ENCODE results near the gene ANKRD37.

DNA sequence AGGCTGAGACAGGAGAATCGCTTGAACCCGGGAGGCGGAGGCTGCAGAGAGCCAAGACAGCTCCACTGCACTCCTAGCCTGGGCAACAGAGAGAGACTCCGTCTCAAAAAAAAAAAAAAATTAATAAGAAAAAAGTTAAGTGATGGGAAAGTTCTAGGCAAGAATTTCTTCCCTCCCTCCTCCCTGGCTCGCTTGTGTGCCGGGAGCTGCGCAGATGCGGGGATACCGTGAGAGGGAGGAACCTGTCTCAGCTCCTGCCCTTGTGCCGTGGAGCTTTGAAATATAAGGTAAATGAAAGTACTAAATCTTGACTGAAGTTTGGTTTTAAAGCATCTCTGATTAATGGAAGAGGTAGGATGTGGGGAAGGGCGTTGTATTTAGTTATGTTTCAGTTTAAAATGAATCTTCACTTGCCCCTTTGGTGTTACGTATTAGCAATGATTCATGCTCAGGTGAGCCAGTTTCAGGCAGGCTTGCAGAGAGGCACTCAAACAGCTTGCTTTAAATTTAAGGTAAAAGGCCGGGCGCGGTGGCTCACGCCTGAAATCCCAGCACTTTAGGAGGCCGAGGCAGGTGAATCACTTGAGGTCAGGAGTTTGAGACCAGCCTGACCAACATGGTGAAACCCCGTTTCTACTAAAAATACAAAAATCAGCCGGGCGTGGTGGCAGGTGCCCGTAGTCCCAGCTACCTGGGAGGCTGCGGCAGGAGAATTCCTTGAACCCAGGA is 30.5 kb downstream of the ANKRD37 start:
- TF ChIP-seq, protein P1, sequence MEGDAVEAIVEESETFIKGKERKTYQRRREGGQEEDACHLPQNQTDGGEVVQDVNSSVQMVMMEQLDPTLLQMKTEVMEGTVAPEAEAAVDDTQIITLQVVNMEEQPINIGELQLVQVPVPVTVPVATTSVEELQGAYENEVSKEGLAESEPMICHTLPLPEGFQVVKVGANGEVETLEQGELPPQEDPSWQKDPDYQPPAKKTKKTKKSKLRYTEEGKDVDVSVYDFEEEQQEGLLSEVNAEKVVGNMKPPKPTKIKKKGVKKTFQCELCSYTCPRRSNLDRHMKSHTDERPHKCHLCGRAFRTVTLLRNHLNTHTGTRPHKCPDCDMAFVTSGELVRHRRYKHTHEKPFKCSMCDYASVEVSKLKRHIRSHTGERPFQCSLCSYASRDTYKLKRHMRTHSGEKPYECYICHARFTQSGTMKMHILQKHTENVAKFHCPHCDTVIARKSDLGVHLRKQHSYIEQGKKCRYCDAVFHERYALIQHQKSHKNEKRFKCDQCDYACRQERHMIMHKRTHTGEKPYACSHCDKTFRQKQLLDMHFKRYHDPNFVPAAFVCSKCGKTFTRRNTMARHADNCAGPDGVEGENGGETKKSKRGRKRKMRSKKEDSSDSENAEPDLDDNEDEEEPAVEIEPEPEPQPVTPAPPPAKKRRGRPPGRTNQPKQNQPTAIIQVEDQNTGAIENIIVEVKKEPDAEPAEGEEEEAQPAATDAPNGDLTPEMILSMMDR (IDR thresholded peaks at IDR 0.05; ENCODE audit: borderline replicate concordance, extremely low read depth, low read length, poor library complexity, severe bottlenecking), result no peak
- no peak for TF ChIP-seq EZH2 (IDR thresholded peaks at IDR 0.05; ENCODE audit: borderline replicate concordance, low read depth, low read length, severe bottlenecking)

Measured in DND-41 (cell line).